ENCODE results near the gene CEP192. TPM values are rescaled to one million over a fixed set of nuclear protein-coding genes. Genes with fewer than 3 reads are reported as not detected.

The CEP192 gene
- total and polyA plus RNA-seq, 4 donors: 12.7 to 31.4 (median 17.2) TPM

DNA sequence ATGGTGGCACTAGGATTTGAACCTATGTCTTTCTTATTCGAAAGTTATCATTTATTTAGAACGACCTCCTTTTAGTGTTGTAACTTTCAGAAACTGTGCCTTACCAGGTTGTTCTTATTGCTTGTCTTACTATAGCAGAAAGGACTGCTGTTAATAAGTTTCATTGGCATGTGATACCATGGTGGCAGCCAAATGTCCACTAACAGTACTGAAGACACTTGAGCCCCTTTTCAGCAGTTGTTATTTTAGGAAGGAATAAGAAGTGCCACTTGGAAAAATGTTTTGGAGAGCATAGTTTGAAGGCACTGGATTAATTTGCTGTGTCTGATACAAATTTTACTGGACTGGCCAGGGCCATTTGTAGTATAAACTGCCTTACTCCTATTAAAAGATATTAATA, 37.7 kb downstream of the CEP192 start:
- no peaks in the 10 kb centered on the region for H3K27me3 ChIP-seq (ENCODE audit: control insufficient read depth in 1 of 2, insufficient read depth in 2 of 2, low read length in 1 of 2)
- DNase-seq: no peak
- no peaks in the 10 kb centered on the region for H3K4me1 ChIP-seq (ENCODE audit: control insufficient read depth in 1 of 2, insufficient read depth in 2 of 2, low read length in 2 of 2)
- H3K36me3 ChIP-seq (ENCODE audit: control insufficient read depth in 1 of 2, insufficient read depth in 2 of 2, low read length in 1 of 2): peaks cover 0 to 4% of the 10 kb centered on the region in 2 donors
- WGBS, 2 donors: 93 to 94% methylated on average over 2 of the region's 2 CpGs
- no peak for ATAC-seq (ENCODE audit: low FRiP score)
- H3K27ac ChIP-seq (ENCODE audit: low read depth in 1 of 2, low read length in 2 of 2): no peak overlapping the region
- intact Hi-C loops (cut with DNase I): no loop called here
- no peaks in the 10 kb centered on the region for H3K9me3 ChIP-seq (ENCODE audit: control insufficient read depth, low read length)
- no peak overlapping the region for H3K4me3 ChIP-seq (ENCODE audit: low read length in 2 of 2)

DNA sequence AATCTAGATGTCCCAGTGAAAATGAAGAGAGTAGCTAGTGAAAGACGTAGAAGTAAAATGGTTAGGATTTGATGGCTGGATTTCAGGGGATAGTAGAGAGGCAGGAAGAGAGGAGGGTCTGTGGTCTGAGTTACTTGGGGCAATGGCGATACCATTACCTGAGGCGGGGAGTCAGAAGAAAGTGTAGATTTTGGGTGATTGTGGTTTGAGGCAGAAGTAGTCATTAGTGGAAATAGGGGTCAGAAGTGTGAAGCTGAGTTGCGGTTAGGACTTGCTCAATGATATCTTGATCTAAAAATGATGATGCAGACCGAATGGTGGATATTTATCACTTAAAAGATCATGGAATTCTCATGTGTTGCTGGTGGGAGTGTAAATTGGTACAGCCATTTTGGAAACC, 41.0 kb downstream of the CEP192 start:
- intact Hi-C loops (cut with DNase I): no loop called here
- WGBS, 2 donors: 90 to 98% methylated on average over 5 of the region's 5 CpGs
- ATAC-seq (ENCODE audit: low FRiP score) (no peak), DNase-seq (no peak)
- H3K36me3 ChIP-seq (ENCODE audit: control insufficient read depth in 1 of 2, insufficient read depth in 2 of 2, low read length in 1 of 2): peaks cover 0 to 6% of the 10 kb centered on the region in 2 donors
- H3K9me3 ChIP-seq (ENCODE audit: control insufficient read depth, low read length): no peaks in the 10 kb centered on the region
- no peak overlapping the region for H3K4me3 ChIP-seq (ENCODE audit: low read length in 2 of 2)
- no peaks in the 10 kb centered on the region for H3K4me1 ChIP-seq (ENCODE audit: control insufficient read depth in 1 of 2, insufficient read depth in 2 of 2, low read length in 2 of 2)
- H3K27ac ChIP-seq (ENCODE audit: low read depth in 1 of 2, low read length in 2 of 2): no peak overlapping the region
- H3K27me3 ChIP-seq (ENCODE audit: control insufficient read depth in 1 of 2, insufficient read depth in 2 of 2, low read length in 1 of 2): no peaks in the 10 kb centered on the region

DNA sequence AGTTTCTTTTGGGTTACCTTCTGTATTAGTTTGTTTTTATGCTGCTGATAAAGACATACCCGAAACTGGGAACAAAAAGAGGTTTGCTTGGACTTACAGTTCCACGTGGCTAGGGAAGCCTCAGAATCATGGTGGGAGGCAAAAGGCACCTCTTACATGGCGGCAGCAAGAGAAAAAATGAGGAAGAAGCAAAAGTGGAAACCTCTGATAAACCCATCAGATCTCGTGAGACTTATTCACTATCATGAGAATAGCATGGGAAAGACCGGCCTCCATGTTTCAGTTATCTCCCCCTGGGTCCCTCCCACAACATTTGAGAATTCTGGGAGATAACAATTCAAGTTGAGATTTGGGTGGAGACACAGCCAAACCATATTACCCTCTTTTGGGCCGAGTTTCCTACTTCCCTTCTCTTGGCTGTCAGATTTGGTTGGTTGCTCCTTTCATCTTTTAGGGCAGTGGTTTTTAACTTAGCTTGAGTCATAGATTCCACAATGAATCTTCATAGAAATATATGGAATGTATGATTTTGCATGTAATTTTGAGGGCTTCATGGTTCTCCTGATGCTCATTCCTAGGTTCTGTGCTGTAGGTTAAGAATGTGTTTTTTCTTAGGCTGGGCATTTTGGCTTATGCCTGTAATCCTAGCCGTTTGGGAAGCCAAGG, 44.2 kb downstream of the CEP192 start:
- ATAC-seq (ENCODE audit: low FRiP score) (no peak), DNase-seq (no peak)
- Histone ChIP-seq H3K9me3 (ENCODE audit: control insufficient read depth, low read length) (no peaks in the 10 kb centered on the region), H3K27ac (ENCODE audit: low read depth in 1 of 2, low read length in 2 of 2) (no peak overlapping the region), H3K4me1 (ENCODE audit: control insufficient read depth in 1 of 2, insufficient read depth in 2 of 2, low read length in 2 of 2) (no peaks in the 10 kb centered on the region), H3K27me3 (ENCODE audit: control insufficient read depth in 1 of 2, insufficient read depth in 2 of 2, low read length in 1 of 2) (no peaks in the 10 kb centered on the region), H3K36me3 (ENCODE audit: control insufficient read depth in 1 of 2, insufficient read depth in 2 of 2, low read length in 1 of 2) (peaks cover 0 to 6% of the 10 kb centered on the region in 2 donors), H3K4me3 (ENCODE audit: low read length in 2 of 2) (no peak overlapping the region)
- intact Hi-C loops (cut with DNase I): no loop called here
- 93 to 94% methylated on average over 7 of the region's 7 CpGs for WGBS, 2 donors

DNA sequence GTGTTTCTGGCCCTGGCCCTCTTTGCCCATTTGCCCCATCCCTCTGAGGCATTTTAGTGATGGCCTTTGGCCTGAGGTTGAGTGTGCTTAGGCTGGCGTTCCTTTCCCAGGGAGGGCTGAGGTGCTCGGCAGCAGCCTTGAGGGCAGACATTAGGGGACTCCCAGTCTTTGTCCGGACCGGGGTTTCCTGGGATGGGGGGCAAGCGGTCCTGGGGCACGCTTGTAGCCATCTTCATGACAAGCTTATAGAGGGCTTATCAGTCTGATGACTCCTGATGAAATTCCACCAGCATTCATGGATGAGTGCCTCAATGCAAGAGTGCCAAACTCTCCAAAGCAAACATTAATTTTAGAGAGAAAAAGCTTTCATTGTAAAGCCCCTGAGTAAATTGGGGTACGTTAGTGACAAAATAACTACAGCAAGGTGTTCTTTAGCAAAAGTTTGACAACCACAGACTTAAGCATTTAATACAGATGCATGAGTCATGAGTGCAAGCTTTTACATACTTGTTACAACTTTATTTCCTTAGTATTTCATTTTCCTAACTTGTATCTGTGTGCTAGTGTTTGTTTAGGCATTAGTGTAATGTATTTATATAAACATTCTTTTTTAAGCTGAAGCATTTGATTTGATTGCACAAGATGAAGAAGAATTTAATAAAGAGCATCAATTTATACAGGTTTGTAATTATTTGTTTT, 45.6 kb downstream of the CEP192 start:
- peaks cover 0 to 6% of the 10 kb centered on the region in 2 donors for H3K36me3 ChIP-seq (ENCODE audit: control insufficient read depth in 1 of 2, insufficient read depth in 2 of 2, low read length in 1 of 2)
- intact Hi-C loops (cut with DNase I): no loop called here
- no peak overlapping the region for H3K27ac ChIP-seq (ENCODE audit: low read depth in 1 of 2, low read length in 2 of 2)
- ATAC-seq (ENCODE audit: low FRiP score) (no peak), DNase-seq (no peak)
- no peak overlapping the region for H3K4me3 ChIP-seq (ENCODE audit: low read length in 2 of 2)
- no peaks in the 10 kb centered on the region for H3K9me3 ChIP-seq (ENCODE audit: control insufficient read depth, low read length)
- H3K4me1 ChIP-seq (ENCODE audit: control insufficient read depth in 1 of 2, insufficient read depth in 2 of 2, low read length in 2 of 2): no peaks in the 10 kb centered on the region
- WGBS, 2 donors: 81 to 91% methylated on average over 7 of the region's 7 CpGs
- no peaks in the 10 kb centered on the region for H3K27me3 ChIP-seq (ENCODE audit: control insufficient read depth in 1 of 2, insufficient read depth in 2 of 2, low read length in 1 of 2)

DNA sequence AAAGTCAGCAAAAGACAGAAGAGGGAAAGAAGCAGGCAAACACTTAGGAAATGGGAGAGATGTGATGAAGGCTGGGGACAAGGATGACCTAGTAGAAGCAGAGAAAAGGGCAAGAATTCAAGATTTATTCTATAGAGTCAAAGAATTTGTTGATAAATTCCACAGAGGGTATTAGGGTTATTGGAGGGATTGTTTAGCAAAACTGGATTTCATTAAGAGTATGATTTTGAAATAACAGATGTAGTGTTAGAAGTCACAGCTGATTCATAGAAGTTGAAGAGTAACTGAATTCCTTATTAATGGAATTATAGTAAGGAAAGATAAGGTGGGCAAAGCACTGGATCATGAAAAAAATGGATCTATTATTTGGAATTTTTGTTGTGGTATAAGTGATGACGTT, 48.6 kb downstream of the CEP192 start:
- WGBS, 2 donors: 92 to 97% methylated on average over 1 of the region's 1 CpG
- DNase-seq: no peak
- Histone ChIP-seq H3K27me3 (ENCODE audit: control insufficient read depth in 1 of 2, insufficient read depth in 2 of 2, low read length in 1 of 2) (no peaks in the 10 kb centered on the region), H3K4me3 (ENCODE audit: low read length in 2 of 2) (no peak overlapping the region), H3K9me3 (ENCODE audit: control insufficient read depth, low read length) (no peaks in the 10 kb centered on the region), H3K36me3 (ENCODE audit: control insufficient read depth in 1 of 2, insufficient read depth in 2 of 2, low read length in 1 of 2) (peaks cover 2 to 4% of the 10 kb centered on the region in 2 donors), H3K4me1 (ENCODE audit: control insufficient read depth in 1 of 2, insufficient read depth in 2 of 2, low read length in 2 of 2) (no peaks in the 10 kb centered on the region), H3K27ac (ENCODE audit: low read depth in 1 of 2, low read length in 2 of 2) (no peak overlapping the region)
- intact Hi-C loops (cut with DNase I): no loop called here
- ATAC-seq (ENCODE audit: low FRiP score): no peak

DNA sequence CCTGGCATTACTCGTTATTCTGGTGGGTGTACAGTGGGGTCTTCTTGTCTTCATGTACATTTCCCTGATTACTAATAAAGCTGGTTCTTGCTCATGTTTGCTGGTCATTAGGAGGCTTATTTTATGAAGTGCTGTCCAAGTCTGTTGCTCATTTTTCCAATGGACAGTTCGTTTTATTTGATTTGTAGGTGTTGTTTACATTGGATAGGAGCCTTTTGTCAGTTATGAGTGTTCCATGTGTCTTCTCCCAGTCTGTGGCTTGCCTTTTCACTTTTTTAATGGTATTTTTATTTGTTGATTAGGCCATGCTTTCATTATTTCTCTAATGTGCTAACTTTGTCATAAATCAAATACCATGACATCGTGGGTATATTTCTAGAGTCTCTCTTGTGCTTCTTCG, 51.9 kb downstream of the CEP192 start:
- DNase-seq (no peak), ATAC-seq (ENCODE audit: low FRiP score) (no peak)
- H3K27ac ChIP-seq (ENCODE audit: low read depth in 1 of 2, low read length in 2 of 2): no peak overlapping the region
- no peaks in the 10 kb centered on the region for H3K4me1 ChIP-seq (ENCODE audit: control insufficient read depth in 1 of 2, insufficient read depth in 2 of 2, low read length in 2 of 2)
- intact Hi-C loops (cut with DNase I): no loop called here
- no peaks in the 10 kb centered on the region for H3K27me3 ChIP-seq (ENCODE audit: control insufficient read depth in 1 of 2, insufficient read depth in 2 of 2, low read length in 1 of 2)
- H3K9me3 ChIP-seq (ENCODE audit: control insufficient read depth, low read length): no peaks in the 10 kb centered on the region
- no peak overlapping the region for H3K4me3 ChIP-seq (ENCODE audit: low read length in 2 of 2)
- 88 to 93% methylated on average over 4 of the region's 4 CpGs for WGBS, 2 donors
- H3K36me3 ChIP-seq (ENCODE audit: control insufficient read depth in 1 of 2, insufficient read depth in 2 of 2, low read length in 1 of 2): peaks cover 0 to 2% of the 10 kb centered on the region in 2 donors

DNA sequence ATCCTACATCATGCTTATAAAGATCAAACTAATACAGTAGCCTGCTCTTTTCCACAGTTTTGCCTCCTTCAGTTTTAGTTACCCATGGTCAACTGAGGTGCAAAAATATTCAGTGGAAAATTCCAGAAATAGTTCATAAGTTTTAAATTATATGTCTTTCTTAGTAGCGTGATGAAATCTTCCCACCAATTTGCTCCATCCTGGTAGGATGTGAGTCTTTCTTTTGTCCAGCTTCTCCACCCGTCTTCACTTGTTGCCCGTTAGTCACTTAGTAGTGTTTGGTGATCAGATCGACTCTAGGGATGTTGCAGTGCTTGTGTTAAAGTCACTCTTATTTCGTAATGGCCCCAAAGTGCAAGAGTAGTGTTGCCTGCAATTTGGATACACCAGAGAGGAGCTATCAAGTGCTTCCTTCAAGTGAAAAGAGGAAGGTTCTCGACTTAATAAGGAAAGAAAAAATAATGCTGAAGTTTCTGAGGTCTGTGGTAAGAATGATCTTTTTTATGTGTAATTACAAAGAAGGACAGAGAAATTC, 57.0 kb downstream of the CEP192 start:
- H3K4me3 ChIP-seq (ENCODE audit: low read length in 2 of 2): no peak overlapping the region
- no peaks in the 10 kb centered on the region for H3K4me1 ChIP-seq (ENCODE audit: control insufficient read depth in 1 of 2, insufficient read depth in 2 of 2, low read length in 2 of 2)
- WGBS, 2 donors: 95 to 96% methylated on average over 6 of the region's 6 CpGs
- peaks cover 0 to 5% of the 10 kb centered on the region in 2 donors for H3K36me3 ChIP-seq (ENCODE audit: control insufficient read depth in 1 of 2, insufficient read depth in 2 of 2, low read length in 1 of 2)
- no peaks in the 10 kb centered on the region for H3K27me3 ChIP-seq (ENCODE audit: control insufficient read depth in 1 of 2, insufficient read depth in 2 of 2, low read length in 1 of 2)
- DNase-seq (no peak), ATAC-seq (ENCODE audit: low FRiP score) (no peak)
- H3K9me3 ChIP-seq (ENCODE audit: control insufficient read depth, low read length): no peaks in the 10 kb centered on the region
- intact Hi-C loops (cut with DNase I): no loop called here
- H3K27ac ChIP-seq (ENCODE audit: low read depth in 1 of 2, low read length in 2 of 2): no peak overlapping the region

DNA sequence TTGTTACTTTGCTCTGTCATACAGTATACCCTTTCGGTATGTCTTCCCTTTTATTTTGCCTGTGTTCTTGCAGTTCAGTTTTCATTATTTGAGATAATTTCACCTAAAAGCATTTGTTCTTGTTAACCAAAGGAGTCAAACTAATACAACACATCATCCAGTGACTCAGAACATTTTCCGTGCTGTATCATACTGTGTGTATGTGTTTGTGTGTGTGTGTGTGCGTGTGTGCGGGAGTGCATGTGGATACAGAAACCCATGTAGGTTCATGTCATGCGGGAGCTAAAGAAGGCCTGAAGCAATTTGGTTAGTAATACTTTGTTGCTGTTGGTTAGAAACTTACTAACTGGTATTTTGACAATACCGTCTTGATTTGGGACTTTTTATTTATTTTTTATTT, 60.0 kb downstream of the CEP192 start:
- Histone ChIP-seq H3K36me3 (ENCODE audit: control insufficient read depth in 1 of 2, insufficient read depth in 2 of 2, low read length in 1 of 2) (peaks cover 0 to 14% of the 10 kb centered on the region in 2 donors), H3K9me3 (ENCODE audit: control insufficient read depth, low read length) (no peaks in the 10 kb centered on the region), H3K4me3 (ENCODE audit: low read length in 2 of 2) (no peak overlapping the region), H3K27ac (ENCODE audit: low read depth in 1 of 2, low read length in 2 of 2) (no peak overlapping the region), H3K4me1 (ENCODE audit: control insufficient read depth in 1 of 2, insufficient read depth in 2 of 2, low read length in 2 of 2) (no peaks in the 10 kb centered on the region), H3K27me3 (ENCODE audit: control insufficient read depth in 1 of 2, insufficient read depth in 2 of 2, low read length in 1 of 2) (no peaks in the 10 kb centered on the region)
- WGBS, 2 donors: 95 to 96% methylated on average over 6 of the region's 6 CpGs
- intact Hi-C loops (cut with DNase I): no loop called here
- DNase-seq (no peak), ATAC-seq (ENCODE audit: low FRiP score) (no peak)

DNA sequence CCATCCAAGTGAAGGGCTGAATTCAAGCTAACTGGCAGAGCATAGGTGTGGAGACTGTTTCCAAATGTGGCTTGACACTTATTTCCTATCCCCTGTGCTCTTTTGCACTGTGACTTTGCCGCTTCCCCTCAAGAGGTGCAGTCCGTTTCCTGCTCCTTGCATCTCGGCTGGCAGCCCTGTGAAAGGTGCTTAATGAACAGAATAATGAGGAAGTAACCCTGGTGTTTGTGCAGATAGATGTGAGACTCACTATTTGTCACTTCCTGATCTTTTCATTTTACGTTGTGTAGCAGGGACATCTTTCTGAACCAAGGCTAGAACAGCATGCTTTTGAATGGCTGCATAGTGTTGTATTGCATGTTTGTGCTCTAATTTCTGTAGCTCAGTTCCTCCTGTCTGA, 60.8 kb downstream of the CEP192 start:
- intact Hi-C loops (cut with DNase I): no loop called here

More for the DNA sequence above, 60.8 kb downstream of the CEP192 start:
- H3K4me1 ChIP-seq (ENCODE audit: control insufficient read depth in 1 of 2, insufficient read depth in 2 of 2, low read length in 2 of 2): no peaks in the 10 kb centered on the region
- 90 to 92% methylated on average over 4 of the region's 4 CpGs for WGBS, 2 donors
- DNase-seq (no peak), ATAC-seq (ENCODE audit: low FRiP score) (no peak)
- no peak overlapping the region for H3K27ac ChIP-seq (ENCODE audit: low read depth in 1 of 2, low read length in 2 of 2)
- H3K9me3 ChIP-seq (ENCODE audit: control insufficient read depth, low read length): no peaks in the 10 kb centered on the region
- no peak overlapping the region for H3K4me3 ChIP-seq (ENCODE audit: low read length in 2 of 2)
- no peaks in the 10 kb centered on the region for H3K27me3 ChIP-seq (ENCODE audit: control insufficient read depth in 1 of 2, insufficient read depth in 2 of 2, low read length in 1 of 2)
- H3K36me3 ChIP-seq (ENCODE audit: control insufficient read depth in 1 of 2, insufficient read depth in 2 of 2, low read length in 1 of 2): peaks cover 0 to 17% of the 10 kb centered on the region in 2 donors
